H1 (cell line): Measurements from ENCODE around the gene PHC2.

Experiments
- CBX5 ChIP-seq: fragments of 300-800, 300-1000 bp; sonication (generic); IDR thresholded peaks from 2 replicates; pipeline ENCODE4 v1.7.1; 2016; ENCODE audit warnings: antibody characterized with exemption, low read length, low read depth
- CEBPB ChIP-seq: IDR thresholded peaks from 2 replicates; pipeline ENCODE4 v1.6.1; 2012; ENCODE audit warnings: low read depth, low read length
- CREB1 ChIP-seq: IDR thresholded peaks from 2 replicates; pipeline ENCODE4 v1.6.1; 2012; ENCODE audit warnings: inconsistent platforms
- CTCF ChIP-seq, 3 experiments: IDR thresholded peaks; 1 replicate in 2 of 3; 2 replicates in 1 of 3; pipeline versions ENCODE4 v1.5.1 to v1.6.1; 2011; ENCODE audit warnings: low read length in 3 of 3, mild to moderate bottlenecking in 3 of 3, inconsistent platforms in 2 of 3, low read depth in 1 of 3, moderate library complexity in 1 of 3; ENCODE audit not compliant: insufficient read depth in 1 of 3; ENCODE audit errors: control extremely low read depth in 1 of 3
- HDAC2 ChIP-seq, 2 experiments: fragments of 300-600 bp in 1 of 2; sonication (generic) in 1 of 2; IDR thresholded peaks; 2 replicates each; pipeline ENCODE4 v1.6.1; 2011 to 2012; ENCODE audit warnings: low read depth in 2 of 2, low read length in 2 of 2, mild to moderate bottlenecking in 2 of 2, moderate library complexity in 2 of 2, borderline replicate concordance in 1 of 2, inconsistent platforms in 1 of 2
- JUND ChIP-seq: IDR thresholded peaks from 2 replicates; pipeline ENCODE4 v1.6.1; 2011; ENCODE audit warnings: mild to moderate bottlenecking, improper control_type of control experiment, low read length
- POLR2A ChIP-seq, 2 experiments: IDR thresholded peaks; 1 replicate in 1 of 2; 2 replicates in 1 of 2; pipeline ENCODE4 v1.6.1; 2011; ENCODE audit warnings: low read depth in 2 of 2, low read length in 2 of 2, mild to moderate bottlenecking in 2 of 2; ENCODE audit errors: control extremely low read depth in 1 of 2
- POLR2AphosphoS5 ChIP-seq: IDR thresholded peaks from 2 replicates; pipeline ENCODE4 v1.6.1; 2011; ENCODE audit warnings: low read depth, low read length
- RFX5 ChIP-seq: IDR thresholded peaks from 2 replicates; pipeline ENCODE4 v1.6.1; 2011; ENCODE audit warnings: low read depth, low read length, improper control_type of control experiment, borderline replicate concordance
- TCF12 ChIP-seq: IDR thresholded peaks from 2 replicates; pipeline ENCODE4 v1.6.1; 2011; ENCODE audit warnings: low read depth, mild to moderate bottlenecking, low read length

GRCh38 chr1:33284049-33284448 is 146.8 kb downstream of the PHC2 start:
- no peak for TF ChIP-seq CTCF (IDR thresholded peaks at IDR 0.05; ENCODE audit: control extremely low read depth in 1 of 3, insufficient read depth in 1 of 3, low read depth in 1 of 3, low read length in 3 of 3)
- TF ChIP-seq JUND = no peak
- TF ChIP-seq POLR2AphosphoS5 = no peak
- no peak for TF ChIP-seq CREB1
- TF ChIP-seq HDAC2 (IDR thresholded peaks at IDR 0.05; ENCODE audit: borderline replicate concordance in 1 of 2, low read depth in 2 of 2, low read length in 2 of 2) = no peak
- no peak for TF ChIP-seq TCF12
- TF ChIP-seq CBX5 = no peak
- no peak for TF ChIP-seq POLR2A (IDR thresholded peaks at IDR 0.05; ENCODE audit: control extremely low read depth in 1 of 2, low read depth in 2 of 2, low read length in 2 of 2)
- no peak for TF ChIP-seq RFX5
- no peak for TF ChIP-seq CEBPB
